ENCODE results near the gene KHDRBS2. TPM values are rescaled to one million over a fixed set of nuclear protein-coding genes. Genes with fewer than 3 reads are reported as not detected.

KHDRBS2 gene
- total RNA-seq, 1 experiment from 2014 or later: 2.7 TPM

DNA sequence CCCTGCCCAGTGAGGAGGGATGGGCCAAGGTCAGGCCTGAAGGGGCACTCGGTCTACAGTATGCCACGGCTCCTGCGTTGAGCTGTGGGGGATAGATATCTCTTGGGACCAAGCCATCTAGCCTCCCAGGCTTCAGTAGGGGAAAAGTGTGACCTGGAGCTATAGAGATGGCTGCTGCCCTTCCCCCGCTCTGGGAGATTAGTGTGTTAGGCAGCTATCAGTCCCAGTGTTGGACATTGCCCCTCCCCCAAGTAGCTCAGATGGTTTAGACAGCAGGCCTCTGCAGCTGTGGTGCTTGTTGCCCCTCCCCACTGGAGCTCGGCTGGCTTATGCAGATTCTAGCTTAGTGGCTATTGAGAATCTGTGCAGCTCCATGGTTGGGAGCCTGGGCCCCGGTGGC lies 56.8 kb downstream of the KHDRBS2 start:
- no peak overlapping the region for H4K91ac ChIP-seq (ENCODE audit: insufficient read length, low read depth, low read length)
- no peak overlapping the region for H2AFZ ChIP-seq (ENCODE audit: low read length)
- Mint-ChIP-seq H3K27ac (peak overlapping the region in 1 of 3 experiments; percentile 74; a peak in 1 of 7 replicates), H3K27me3 (ENCODE audit: low read depth) (no peaks in the 10 kb centered on the region), H3K36me3 (ENCODE audit: insufficient read depth in 1 of 3, low read depth in 3 of 3) (peaks cover 3 to 35% (median 29%) of the 10 kb centered on the region in 3 experiments), H3K4me3 (no peak overlapping the region), H3K4me1 (peaks cover 0 to 3% of the 10 kb centered on the region in 2 experiments; a peak in 1 of 4 replicates), H3K9me3 (peaks cover 18 to 24% of the 10 kb centered on the region in 2 experiments)
- no peak overlapping the region for H3K18ac ChIP-seq (ENCODE audit: insufficient read length, low read depth, low read length)
- no peak overlapping the region for H2BK120ac ChIP-seq (ENCODE audit: low read depth, low read length, poor library complexity, severe bottlenecking)
- H3K4me2 ChIP-seq (ENCODE audit: insufficient read depth, insufficient read length, low read length): no peak overlapping the region
- no peaks in the 10 kb centered on the region for H3K23me2 ChIP-seq (ENCODE audit: insufficient read length, low read depth, low read length, poor library complexity, severe bottlenecking)
- no peak overlapping the region for H3T11ph ChIP-seq (ENCODE audit: low read length)
- H3K4me1 ChIP-seq (ENCODE audit: insufficient read depth, low read length): no peaks in the 10 kb centered on the region
- no peak overlapping the region for H2BK20ac ChIP-seq (ENCODE audit: low read depth, low read length, poor library complexity, severe bottlenecking)
- TF ChIP-seq, protein P1, sequence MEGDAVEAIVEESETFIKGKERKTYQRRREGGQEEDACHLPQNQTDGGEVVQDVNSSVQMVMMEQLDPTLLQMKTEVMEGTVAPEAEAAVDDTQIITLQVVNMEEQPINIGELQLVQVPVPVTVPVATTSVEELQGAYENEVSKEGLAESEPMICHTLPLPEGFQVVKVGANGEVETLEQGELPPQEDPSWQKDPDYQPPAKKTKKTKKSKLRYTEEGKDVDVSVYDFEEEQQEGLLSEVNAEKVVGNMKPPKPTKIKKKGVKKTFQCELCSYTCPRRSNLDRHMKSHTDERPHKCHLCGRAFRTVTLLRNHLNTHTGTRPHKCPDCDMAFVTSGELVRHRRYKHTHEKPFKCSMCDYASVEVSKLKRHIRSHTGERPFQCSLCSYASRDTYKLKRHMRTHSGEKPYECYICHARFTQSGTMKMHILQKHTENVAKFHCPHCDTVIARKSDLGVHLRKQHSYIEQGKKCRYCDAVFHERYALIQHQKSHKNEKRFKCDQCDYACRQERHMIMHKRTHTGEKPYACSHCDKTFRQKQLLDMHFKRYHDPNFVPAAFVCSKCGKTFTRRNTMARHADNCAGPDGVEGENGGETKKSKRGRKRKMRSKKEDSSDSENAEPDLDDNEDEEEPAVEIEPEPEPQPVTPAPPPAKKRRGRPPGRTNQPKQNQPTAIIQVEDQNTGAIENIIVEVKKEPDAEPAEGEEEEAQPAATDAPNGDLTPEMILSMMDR (conservative IDR thresholded peaks at IDR 0.05): no peak
- no peaks in the 10 kb centered on the region for H3K27me3 ChIP-seq (ENCODE audit: insufficient read depth, low read length)
- no CpG with 5 or more reads among the region's 6 CpGs for WGBS (ENCODE audit: extremely low coverage, insufficient read length, low lambda C conversion rate)
- no peaks in the 10 kb centered on the region for H3K9me3 ChIP-seq (ENCODE audit: control insufficient read depth, low read depth, low read length)
- no peak overlapping the region for H3K4ac ChIP-seq (ENCODE audit: low read depth, low read length)
- no peaks in the 10 kb centered on the region for H3K79me1 ChIP-seq (ENCODE audit: insufficient read depth, low read depth, low read length, poor library complexity, severe bottlenecking)
- no peak overlapping the region for H2BK5ac ChIP-seq (ENCODE audit: insufficient read length, low read length)
- H3K79me2 ChIP-seq (ENCODE audit: insufficient read depth, low read length): no peaks in the 10 kb centered on the region
- H2BK15ac ChIP-seq (ENCODE audit: low read depth, low read length): no peak overlapping the region
- DNase-seq: no peak
- no peak overlapping the region for H3K27ac ChIP-seq (ENCODE audit: insufficient read length, low read depth, low read length)
- no peak overlapping the region for H3K56ac ChIP-seq (ENCODE audit: insufficient read length, low read depth, low read length)
- H2BK12ac ChIP-seq (ENCODE audit: insufficient read length, low read depth, low read length): no peak overlapping the region
- H3K23ac ChIP-seq (ENCODE audit: insufficient read length, low read depth, low read length): no peak overlapping the region
- no peak overlapping the region for H2AK5ac ChIP-seq (ENCODE audit: insufficient read length, low read length)
- H3K14ac ChIP-seq (ENCODE audit: insufficient read depth, low read length): no peak overlapping the region
- H4K5ac ChIP-seq (ENCODE audit: insufficient read length, low read depth, low read length): no peak overlapping the region
- H4K8ac ChIP-seq (replicated peaks; ENCODE audit: insufficient read length, low read depth, low read length): no peak overlapping the region
- no peak overlapping the region for H3K9ac ChIP-seq (ENCODE audit: extremely low read depth, insufficient read length, low read length)
- H4K20me1 ChIP-seq (ENCODE audit: control insufficient read depth, insufficient read depth, insufficient read length): no peaks in the 10 kb centered on the region

All from H9 (cell line).